K562 (cell line): ENCODE results near the gene CYB561A3. TPM values are rescaled to one million over a fixed set of nuclear protein-coding genes. Genes with fewer than 3 reads are reported as not detected.

Source experiments
- AFF4 ChIP-seq: sonication (generic); formaldehyde crosslinking; IDR thresholded peaks from 2 replicates; pipeline ENCODE4 v1.8.0; 2023; ENCODE audit warnings: mild to moderate bottlenecking, missing genetic modification reagents
- ARID1B ChIP-seq: fragments of 450-650 bp; IDR thresholded peaks from 2 replicates; pipeline ENCODE4 v1.6.1; 2016; ENCODE audit warnings: antibody characterized with exemption, mild to moderate bottlenecking, inconsistent platforms
- ASH1L ChIP-seq: fragments of 450-650 bp; IDR thresholded peaks from 2 replicates; pipeline ENCODE4 v1.6.1; 2018; ENCODE audit warnings: borderline replicate concordance, mild to moderate bottlenecking, low read depth; ENCODE audit not compliant: partially characterized antibody
- CBFB ChIP-seq: sonication (generic); formaldehyde crosslinking; IDR thresholded peaks from 2 replicates; pipeline ENCODE4 v1.4.0; 2020; ENCODE audit warnings: mild to moderate bottlenecking, missing genetic modification reagents
- ETV1 ChIP-seq: fragments of 450-650 bp; conservative IDR thresholded peaks from 2 replicates; pipeline ENCODE4 v1.6.1; 2016; ENCODE audit warnings: missing genetic modification characterization, control low read depth, low read depth, missing compliant biosample characterization
- GTF2B ChIP-seq: IDR thresholded peaks from 2 replicates; pipeline ENCODE4 v1.6.1; 2011; ENCODE audit not compliant: insufficient read length; ENCODE audit errors: extremely low read depth
- HIVEP1 ChIP-seq: fragments of 250-450 bp; sonication (Bioruptor Pico); IDR thresholded peaks from 2 replicates; pipeline ENCODE4 v1.4.0; 2020; ENCODE audit warnings: mild to moderate bottlenecking
- MIER1 ChIP-seq: fragments of 450-650 bp; IDR thresholded peaks from 2 replicates; pipeline ENCODE4 v1.6.1; 2016; ENCODE audit warnings: antibody characterized with exemption, mild to moderate bottlenecking, low read depth
- POLR2B ChIP-seq: fragments of 450-650 bp; IDR thresholded peaks from 2 replicates; pipeline ENCODE4 v1.6.1; 2018; ENCODE audit warnings: low read depth; ENCODE audit not compliant: partially characterized antibody
- SIX5 ChIP-seq, 2 experiments: IDR thresholded peaks; 2 replicates each; pipeline ENCODE4 v1.6.1; 2011; ENCODE audit warnings: low read length in 2 of 2, borderline replicate concordance in 1 of 2, low read depth in 1 of 2, mild to moderate bottlenecking in 1 of 2, moderate library complexity in 1 of 2; ENCODE audit not compliant: insufficient read depth in 1 of 2
- SUPT5H ChIP-seq: fragments of 450-650 bp; IDR thresholded peaks from 2 replicates; pipeline ENCODE4 v1.6.1; 2016
- TARDBP ChIP-seq: fragments of 450-650 bp; IDR thresholded peaks from 2 replicates; pipeline ENCODE4 v1.6.1; 2016
- TBP ChIP-seq: optimal IDR thresholded peaks from 2 replicates; pipeline ENCODE3; 2011; ENCODE audit warnings: low read depth, low read length, improper control_type of control experiment
- TCF3 ChIP-seq: sonication (generic); formaldehyde crosslinking; IDR thresholded peaks from 2 replicates; pipeline ENCODE4 v1.4.0; 2020; ENCODE audit warnings: mild to moderate bottlenecking, missing genetic modification reagents
- ZFP30 ChIP-seq: fragments of 250-450 bp; sonication (Bioruptor Pico); IDR thresholded peaks from 2 replicates; pipeline ENCODE4 v1.8.0; 2022; ENCODE audit warnings: moderate library complexity, mild to moderate bottlenecking, inconsistent platforms, borderline replicate concordance
- ZNF165 ChIP-seq: fragments of 250-450 bp; sonication (Bioruptor Pico); IDR thresholded peaks from 2 replicates; pipeline ENCODE4 v1.4.0; 2020; ENCODE audit warnings: borderline replicate concordance
- ZNF23 ChIP-seq: fragments of 250-450 bp; sonication (Bioruptor Pico); IDR thresholded peaks from 2 replicates; pipeline ENCODE4 v1.4.0; 2020; ENCODE audit warnings: mild to moderate bottlenecking
- polyA plus RNA-seq, 8 experiments: library from polyadenylated mRNA; depleted of rRNA in 4 of 8; stranded (reverse) in 5 of 8; unstranded in 3 of 8; fragments of >200 nt; fragmentation: Nextera tagmentation in 2 of 8; fragmentation: Illumina TruSeq in 1 of 8; extraction: Ambion mirVana in 2 of 8; extraction: Trizol in 1 of 8; gene quantifications; 2 replicates each; pipeline versions ENCODE4 v1.2.1 to v1.2.3, GENCODE V29; 2011 to 2014; ENCODE audit warnings: inconsistent platforms in 1 of 8, missing spikeins in 1 of 8
- total RNA-seq, 7 experiments: library from RNA; depleted of rRNA in 6 of 7; stranded (reverse); fragments of >200 nt in 6 of 7; fragmentation: Illumina TruSeq in 2 of 7; extraction: Trizol in 2 of 7; gene quantifications; 2 replicates each; pipeline versions ENCODE4 v1.2.1 to v1.2.3, GENCODE V29; 2011 to 2021; ENCODE audit warnings: low replicate concordance in 1 of 7
- TF ChIP-seq, protein P1 (sequence below): sonication (generic); formaldehyde crosslinking; IDR thresholded peaks from 2 replicates; pipeline ENCODE4 v1.8.1; 2023; ENCODE audit warnings: mild to moderate bottlenecking, missing genetic modification reagents
- TF ChIP-seq, protein P2 (sequence below), 3 experiments: fragments of 200-800 bp in 1 of 3; sonication (Bioruptor generic) in 1 of 3; sonication (generic) in 1 of 3; formaldehyde crosslinking in 1 of 3; IDR thresholded peaks; 2 replicates each; pipeline versions ENCODE4 v1.6.1 to v1.8.0; 2016 to 2022; ENCODE audit warnings: mild to moderate bottlenecking in 2 of 3, missing compliant biosample characterization in 2 of 3, missing genetic modification characterization in 2 of 3, missing genetic modification reagents in 1 of 3

Gene CYB561A3
- total and polyA plus RNA-seq, 9 of the 15 experiments (the other 6 are each of a cell fraction or from before 2014, with no cell fraction given) = 29.2 to 78.9 (median 37.9) TPM

DNA sequence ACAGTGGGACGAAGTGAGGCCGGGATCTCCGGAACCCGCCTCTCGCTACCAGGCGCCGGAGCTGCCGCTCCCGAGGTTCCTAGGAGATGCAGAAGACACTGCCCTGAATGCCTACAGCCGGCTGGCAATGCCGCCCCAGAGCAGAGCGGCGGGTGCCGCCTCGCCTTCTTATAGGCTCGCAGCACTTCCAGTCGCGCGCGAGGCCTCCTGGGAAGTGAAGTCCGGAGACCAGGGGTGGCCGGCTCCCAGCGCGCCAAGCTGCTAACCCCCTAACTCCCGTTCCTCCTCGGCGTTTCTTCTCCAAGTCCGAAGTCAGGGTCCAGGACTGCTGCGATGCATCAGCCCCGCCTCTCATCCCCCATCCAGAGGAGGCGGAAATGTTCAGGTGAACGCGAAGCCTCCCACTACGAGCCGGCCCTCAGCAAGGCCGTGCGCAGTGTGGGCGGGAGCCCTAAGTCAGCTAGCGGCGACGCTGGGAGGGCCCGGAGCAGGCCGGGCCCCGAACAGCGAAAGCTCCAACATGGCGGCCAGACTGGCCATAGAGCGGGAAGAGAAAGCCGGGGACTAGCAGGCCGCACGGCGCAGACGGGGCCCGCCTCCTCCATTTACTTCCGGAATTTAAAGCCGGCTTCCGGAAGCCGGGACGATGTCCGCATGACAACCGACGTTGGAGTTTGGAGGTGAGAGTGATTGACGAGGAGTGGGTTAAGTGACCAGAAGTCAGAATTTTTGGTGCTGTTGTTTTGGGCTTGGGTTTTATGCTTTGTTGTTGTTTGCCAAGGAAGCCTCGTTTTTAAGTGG lies at the start of gene CYB561A3, which contains the start of gene TMEM138 (continued):
- TF ChIP-seq AFF4 (peak; percentile 80), ZNF165 (CRISPR knock-in tag) (no peak), TBP (peak; percentile 95), MIER1 (0 out of 2 replicates have a peak, but pooled peaks have one; percentile 4), GTF2B (peak; percentile 72), SUPT5H (peak; percentile 88), ARID1B (peak; percentile 40; the same call in 1 of the 2 replicates), TCF3 (CRISPR knock-in tag) (peak; percentile 43), TARDBP (peak; percentile 62; the same call in 1 of the 2 replicates), ETV1 (tag) (peak; percentile 90), POLR2B (peak; percentile 85), ZNF23 (CRISPR knock-in tag) (no peak), SIX5 (IDR thresholded peaks at IDR 0.05; ENCODE audit: borderline replicate concordance in 1 of 2, insufficient read depth in 1 of 2, low read depth in 1 of 2, low read length in 2 of 2) (peak; percentile 42 to 47; a peak in 2 of 4 replicates), HIVEP1 (CRISPR knock-in tag) (0 out of 2 replicates have a peak, but pooled peaks have one; percentile 30), CBFB (0 out of 2 replicates have a peak, but pooled peaks have one; percentile 52), ZFP30 (CRISPR knock-in tag) (no peak), ASH1L (peak; percentile 43)
- TF ChIP-seq, protein P1, sequence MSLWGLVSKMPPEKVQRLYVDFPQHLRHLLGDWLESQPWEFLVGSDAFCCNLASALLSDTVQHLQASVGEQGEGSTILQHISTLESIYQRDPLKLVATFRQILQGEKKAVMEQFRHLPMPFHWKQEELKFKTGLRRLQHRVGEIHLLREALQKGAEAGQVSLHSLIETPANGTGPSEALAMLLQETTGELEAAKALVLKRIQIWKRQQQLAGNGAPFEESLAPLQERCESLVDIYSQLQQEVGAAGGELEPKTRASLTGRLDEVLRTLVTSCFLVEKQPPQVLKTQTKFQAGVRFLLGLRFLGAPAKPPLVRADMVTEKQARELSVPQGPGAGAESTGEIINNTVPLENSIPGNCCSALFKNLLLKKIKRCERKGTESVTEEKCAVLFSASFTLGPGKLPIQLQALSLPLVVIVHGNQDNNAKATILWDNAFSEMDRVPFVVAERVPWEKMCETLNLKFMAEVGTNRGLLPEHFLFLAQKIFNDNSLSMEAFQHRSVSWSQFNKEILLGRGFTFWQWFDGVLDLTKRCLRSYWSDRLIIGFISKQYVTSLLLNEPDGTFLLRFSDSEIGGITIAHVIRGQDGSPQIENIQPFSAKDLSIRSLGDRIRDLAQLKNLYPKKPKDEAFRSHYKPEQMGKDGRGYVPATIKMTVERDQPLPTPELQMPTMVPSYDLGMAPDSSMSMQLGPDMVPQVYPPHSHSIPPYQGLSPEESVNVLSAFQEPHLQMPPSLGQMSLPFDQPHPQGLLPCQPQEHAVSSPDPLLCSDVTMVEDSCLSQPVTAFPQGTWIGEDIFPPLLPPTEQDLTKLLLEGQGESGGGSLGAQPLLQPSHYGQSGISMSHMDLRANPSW (CRISPR knock-in tag) = peak; percentile 36; the same call in 1 of the 2 replicates
- TF ChIP-seq, protein P2, sequence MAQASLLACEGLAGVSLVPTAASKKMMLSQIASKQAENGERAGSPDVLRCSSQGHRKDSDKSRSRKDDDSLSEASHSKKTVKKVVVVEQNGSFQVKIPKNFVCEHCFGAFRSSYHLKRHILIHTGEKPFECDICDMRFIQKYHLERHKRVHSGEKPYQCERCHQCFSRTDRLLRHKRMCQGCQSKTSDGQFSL (CRISPR knock-in tag; IDR thresholded peaks at IDR 0.05) = no peak
- TF ChIP-seq, protein P2 (tag; IDR thresholded peaks at IDR 0.05) = no peak
